Uterus (tissue), 4 donors: ENCODE results near the gene NEDD4. TPM values are rescaled to one million over a fixed set of nuclear protein-coding genes. Genes with fewer than 3 reads are reported as not detected.
"Not testable (repeated sequence)": the region's sequence is repeated elsewhere in the genome, so short reads cannot be mapped to it uniquely, and the experiment has no call there.

ENCODE experiments used
- DNase-seq, 2 donors: peaks; one replicate each; pipeline ENCODE4 v3.0.0-alpha.2; 2019 to 2020
- H3K27ac ChIP-seq, 2 donors: fragments of 200-600 bp; sonication (generic); 1 replicate in 1 of 2; 2 replicates in 1 of 2; pipeline ENCODE4 v1.5.1; 2016 to 2018
- H3K27me3 ChIP-seq, 2 donors: fragments of 200-600 bp; sonication (generic); one replicate each; pipeline ENCODE4 v1.5.1; 2018 to 2019; ENCODE audit warnings: control low read depth in 1 of 2
- H3K36me3 ChIP-seq, 2 donors: fragments of 200-600 bp; sonication (generic); one replicate each; pipeline ENCODE4 v1.5.1; 2019; ENCODE audit warnings: control low read depth in 1 of 2
- H3K4me1 ChIP-seq, 2 donors: fragments of 200-600 bp; sonication (generic); one replicate each; pipeline ENCODE4 v1.5.1; 2018 to 2019; ENCODE audit warnings: control low read depth in 1 of 2
- H3K4me3 ChIP-seq, 2 donors: fragments of 200-600 bp; sonication (generic); 1 replicate in 1 of 2; 2 replicates in 1 of 2; pipeline ENCODE4 v1.5.1; 2018 to 2019; ENCODE audit warnings: mild to moderate bottlenecking in 1 of 2
- H3K9me3 ChIP-seq, 2 donors: fragments of 200-600 bp; sonication (generic); one replicate each; pipeline ENCODE4 v1.5.1; 2019; ENCODE audit warnings: control low read depth in 1 of 2
- POLR2A ChIP-seq, 2 donors: fragments of 450-650 bp; IDR thresholded peaks; one replicate each; pipeline ENCODE4 v1.6.1; 2016; ENCODE audit warnings: antibody characterized with exemption in 2 of 2, mild to moderate bottlenecking in 1 of 2, moderate library complexity in 1 of 2
- intact Hi-C: fragments of 100-400 bp; cut with DNase I; formaldehyde crosslinking; loops from one replicate; pipeline ENCODE4 v1.15.1; 2023; ENCODE audit warnings: low total_unique reads
- total RNA-seq, 4 donors: library from RNA; depleted of rRNA in 3 of 4; stranded (reverse); fragments of >200 nt in 3 of 4; gene quantifications; one replicate each; pipeline versions ENCODE4 v1.1.0 to v1.2.4, GENCODE V29; 2014 to 2023
- TF ChIP-seq, protein P1 (sequence below), 4 experiments: fragments of 200-600 bp in 2 of 4; fragments of 450-650 bp in 2 of 4; sonication (generic) in 2 of 4; IDR thresholded peaks; one replicate each; pipeline ENCODE4 v1.5.1; 2016 to 2019; ENCODE audit warnings: antibody characterized with exemption in 4 of 4, mild to moderate bottlenecking in 2 of 4, moderate library complexity in 1 of 4
- donor health status: DM: yes; HTN: yes; CAD: no.

Gene NEDD4
- total RNA-seq, 4 donors from 2014 or later: 13.3 to 44.0 (median 35.6) TPM

DNA sequence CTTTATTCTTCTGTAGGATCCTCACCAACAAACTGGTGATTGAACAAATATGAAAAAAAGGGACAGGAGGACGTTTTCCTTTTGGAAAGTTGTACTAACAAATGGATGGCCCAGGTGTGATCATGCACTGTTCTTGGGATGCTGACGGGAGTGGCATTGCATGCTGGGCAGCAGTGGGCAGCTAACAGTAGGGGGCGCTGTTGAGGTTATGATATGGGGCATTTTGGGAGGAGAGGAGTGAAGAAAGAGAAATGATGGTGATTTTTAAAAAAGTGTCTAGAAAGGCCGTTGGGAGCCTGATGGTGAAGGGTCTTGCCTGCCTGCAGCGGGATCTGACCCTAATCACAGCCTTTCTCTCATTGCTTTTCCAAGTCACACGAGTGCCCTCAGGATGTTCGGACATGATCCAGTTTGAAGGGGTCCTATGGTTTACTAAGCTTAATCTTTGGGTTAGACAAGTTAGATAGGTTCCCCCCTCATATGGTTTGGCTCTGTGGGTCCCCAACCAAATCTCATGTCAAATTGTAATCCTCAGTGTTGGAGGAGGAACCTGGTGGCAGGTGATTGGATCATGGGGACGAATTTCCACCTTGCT, 204.2 kb downstream of the NEDD4 start:
- no peak overlapping the region for H3K4me3 ChIP-seq
- intact Hi-C loops: no loop called here
- H3K4me1 ChIP-seq: no peaks in the 10 kb centered on the region
- H3K9me3 ChIP-seq: no peaks in the 10 kb centered on the region
- no peaks in the 10 kb centered on the region for H3K27me3 ChIP-seq
- no peak for TF ChIP-seq POLR2A (IDR thresholded peaks at IDR 0.05)
- TF ChIP-seq, protein P1, sequence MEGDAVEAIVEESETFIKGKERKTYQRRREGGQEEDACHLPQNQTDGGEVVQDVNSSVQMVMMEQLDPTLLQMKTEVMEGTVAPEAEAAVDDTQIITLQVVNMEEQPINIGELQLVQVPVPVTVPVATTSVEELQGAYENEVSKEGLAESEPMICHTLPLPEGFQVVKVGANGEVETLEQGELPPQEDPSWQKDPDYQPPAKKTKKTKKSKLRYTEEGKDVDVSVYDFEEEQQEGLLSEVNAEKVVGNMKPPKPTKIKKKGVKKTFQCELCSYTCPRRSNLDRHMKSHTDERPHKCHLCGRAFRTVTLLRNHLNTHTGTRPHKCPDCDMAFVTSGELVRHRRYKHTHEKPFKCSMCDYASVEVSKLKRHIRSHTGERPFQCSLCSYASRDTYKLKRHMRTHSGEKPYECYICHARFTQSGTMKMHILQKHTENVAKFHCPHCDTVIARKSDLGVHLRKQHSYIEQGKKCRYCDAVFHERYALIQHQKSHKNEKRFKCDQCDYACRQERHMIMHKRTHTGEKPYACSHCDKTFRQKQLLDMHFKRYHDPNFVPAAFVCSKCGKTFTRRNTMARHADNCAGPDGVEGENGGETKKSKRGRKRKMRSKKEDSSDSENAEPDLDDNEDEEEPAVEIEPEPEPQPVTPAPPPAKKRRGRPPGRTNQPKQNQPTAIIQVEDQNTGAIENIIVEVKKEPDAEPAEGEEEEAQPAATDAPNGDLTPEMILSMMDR (IDR thresholded peaks at IDR 0.05): peak in 2 of 4 experiments; percentile 10 to 12
- DNase-seq: no peak
- H3K36me3 ChIP-seq: no peaks in the 10 kb centered on the region
- no peak overlapping the region for H3K27ac ChIP-seq

DNA sequence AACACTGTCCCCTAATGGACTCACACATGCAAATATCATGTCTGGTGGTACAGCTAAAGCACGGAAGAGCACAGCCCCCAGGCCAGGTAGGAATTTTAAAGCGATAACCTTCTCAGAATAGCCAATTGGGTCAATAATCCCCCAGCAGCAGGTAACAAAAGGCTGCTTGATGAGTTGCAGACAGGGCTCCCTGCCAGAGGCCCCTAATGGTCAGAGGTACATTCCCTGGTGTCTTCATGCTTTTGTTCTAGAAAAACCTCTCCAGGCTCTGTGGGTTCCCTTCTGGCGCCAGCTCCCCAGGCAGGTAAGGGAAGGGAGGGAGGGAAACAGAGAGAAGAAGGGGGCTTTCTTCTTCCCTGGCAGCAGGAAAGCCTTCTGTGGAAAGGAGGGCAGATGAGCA, 207.1 kb downstream of the NEDD4 start:
- TF ChIP-seq, protein P1 (IDR thresholded peaks at IDR 0.05): no peak
- no peak for TF ChIP-seq POLR2A (IDR thresholded peaks at IDR 0.05)
- no peak for DNase-seq
- Histone ChIP-seq H3K9me3 (no peaks in the 10 kb centered on the region), H3K4me1 (no peaks in the 10 kb centered on the region), H3K36me3 (no peaks in the 10 kb centered on the region), H3K27ac (no peak overlapping the region), H3K27me3 (no peaks in the 10 kb centered on the region), H3K4me3 (no peak overlapping the region)
- intact Hi-C loops: no loop called here

DNA sequence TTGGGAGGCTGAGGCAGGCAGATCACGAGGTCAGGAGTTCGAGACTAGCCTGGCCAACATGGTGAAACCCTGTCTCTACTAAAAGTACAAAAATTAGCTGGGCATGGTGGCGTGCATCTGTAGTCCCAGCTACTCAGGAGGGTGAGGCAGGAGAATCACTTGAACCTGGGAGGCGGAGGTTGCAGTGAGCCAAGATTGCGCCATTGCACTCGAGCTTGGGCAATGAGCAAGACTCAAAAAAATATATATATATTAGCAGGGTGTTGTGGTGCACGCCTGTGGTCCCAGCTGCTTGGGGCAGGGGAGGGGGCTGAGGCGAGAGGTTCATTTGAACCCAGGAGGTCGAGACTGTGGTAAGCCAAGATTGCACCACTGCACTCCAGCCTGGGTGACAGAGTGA, 207.8 kb downstream of the NEDD4 start:
- H3K9me3 ChIP-seq, intact Hi-C loops, H3K27me3 ChIP-seq, DNase-seq, H3K4me3 ChIP-seq, H3K4me1 ChIP-seq, H3K36me3 ChIP-seq, H3K27ac ChIP-seq: not testable (repeated sequence)

DNA sequence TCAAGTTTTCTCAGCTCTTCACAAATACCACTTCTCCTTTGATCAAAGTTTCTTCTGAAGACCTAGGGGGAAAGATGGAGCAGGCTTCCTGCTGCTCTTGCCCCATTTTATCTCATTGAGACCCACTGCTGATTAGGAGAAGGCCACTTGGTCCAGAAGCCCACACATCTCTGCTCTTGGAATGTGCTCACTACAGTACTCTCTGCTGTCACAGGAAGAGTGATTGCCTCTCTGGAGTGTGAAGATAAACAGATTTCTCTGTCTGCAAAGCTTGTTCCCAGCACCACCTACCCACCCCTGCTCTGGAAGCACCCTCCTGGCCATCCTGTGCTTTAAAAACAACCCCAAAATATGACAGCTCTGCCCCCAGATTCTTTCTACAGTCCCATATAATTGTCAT, 209.1 kb downstream of the NEDD4 start:
- Histone ChIP-seq H3K36me3 (no peaks in the 10 kb centered on the region), H3K9me3 (no peaks in the 10 kb centered on the region), H3K4me3 (no peak overlapping the region), H3K27ac (peak overlapping the region in 1 of 2 donors; percentile 18), H3K27me3 (no peaks in the 10 kb centered on the region), H3K4me1 (no peaks in the 10 kb centered on the region)
- intact Hi-C loops: no loop called here
- no peak for DNase-seq
- no peak for TF ChIP-seq POLR2A (IDR thresholded peaks at IDR 0.05)
- TF ChIP-seq, protein P1 (IDR thresholded peaks at IDR 0.05): no peak

DNA sequence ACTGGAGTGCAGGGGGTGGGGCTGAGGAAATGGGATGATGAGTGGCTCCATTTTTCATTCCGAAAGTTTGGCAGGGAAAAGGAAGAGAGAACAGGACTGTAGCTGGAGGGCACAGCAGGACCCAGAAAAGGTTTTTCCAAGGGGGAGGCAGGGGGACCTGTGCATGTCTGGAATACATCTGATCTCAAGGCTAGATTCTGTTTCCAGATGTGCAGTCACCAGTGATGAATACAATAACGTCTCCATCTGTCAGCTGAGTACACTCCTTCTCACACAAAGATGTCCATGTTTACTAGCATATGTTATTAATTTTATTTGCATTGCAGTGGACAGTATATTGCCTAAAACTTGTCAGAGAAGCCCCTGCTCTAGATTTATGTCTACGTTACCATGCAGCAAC, 210.5 kb downstream of the NEDD4 start:
- no peaks in the 10 kb centered on the region for H3K36me3 ChIP-seq
- no peak overlapping the region for H3K4me3 ChIP-seq
- H3K27me3 ChIP-seq: no peaks in the 10 kb centered on the region
- H3K4me1 ChIP-seq: no peaks in the 10 kb centered on the region
- intact Hi-C loops: no loop called here
- DNase-seq: no peak
- TF ChIP-seq POLR2A (IDR thresholded peaks at IDR 0.05): no peak
- TF ChIP-seq, protein P1 (IDR thresholded peaks at IDR 0.05): no peak
- H3K9me3 ChIP-seq: no peaks in the 10 kb centered on the region
- no peak overlapping the region for H3K27ac ChIP-seq

DNA sequence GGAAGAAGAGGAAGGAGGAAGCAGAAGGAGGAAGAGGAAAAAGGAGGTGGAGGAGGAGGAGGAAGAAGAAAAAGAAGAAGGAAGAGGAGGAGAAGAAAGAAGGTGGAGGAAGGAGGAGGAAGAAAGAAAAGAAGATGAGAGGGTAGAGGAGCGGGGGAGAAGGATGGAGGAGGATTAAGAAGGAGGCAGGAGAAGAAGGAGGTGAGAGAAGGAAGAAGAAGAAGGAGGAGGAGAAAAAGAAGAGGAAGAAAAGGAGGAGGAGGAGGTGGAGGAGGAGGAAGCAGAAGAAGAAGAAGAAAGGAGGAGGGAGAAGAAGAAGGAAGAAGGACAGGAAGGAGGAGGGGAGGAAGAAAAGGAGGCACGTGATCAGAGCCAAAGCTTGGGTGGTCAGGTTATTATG, 213.1 kb downstream of the NEDD4 start:
- Histone ChIP-seq H3K27ac (no peak overlapping the region), H3K4me3 (no peak overlapping the region), H3K9me3 (no peaks in the 10 kb centered on the region), H3K27me3 (no peaks in the 10 kb centered on the region), H3K36me3 (no peaks in the 10 kb centered on the region), H3K4me1 (no peaks in the 10 kb centered on the region)
- TF ChIP-seq POLR2A (IDR thresholded peaks at IDR 0.05): no peak
- TF ChIP-seq, protein P1 (IDR thresholded peaks at IDR 0.05): no peak
- intact Hi-C loops: no loop called here
- DNase-seq: no peak
